IMR-90 (cell line): Measurements from ENCODE around the gene HTR1D. TPM values are rescaled to one million over a fixed set of nuclear protein-coding genes. Genes with fewer than 3 reads are reported as not detected.
"Not testable (repeated sequence)": the region's sequence is repeated elsewhere in the genome, so short reads cannot be mapped to it uniquely, and the experiment has no call there.

Experiments
- ATAC-seq: fragments of 200-7000 bp; cut with Tn5 transposase; 2 replicates; pipeline ENCODE4 v1.9.1; 2020; ENCODE audit warnings: low read depth, mild to moderate bottlenecking, moderate library complexity
- BruUV-seq: library from RNA; stranded (reverse); fragments of 400-500 nt; replicated peaks from 2 replicates; lab custom pipeline; 2021; lab: Mats Ljungman, UMichigan
- CTCF ChIA-PET: fragments of 300-600 bp; formaldehyde crosslinking; extraction: SDS; loops from one replicate; lab custom pipeline; 2021; ENCODE audit warnings: antibody characterized with exemption; lab: Yijun Ruan, JAX
- POLR2A ChIA-PET: fragments of 300-600 bp; sonication (Branson Sonifier 250); formaldehyde crosslinking; loops from one replicate; lab custom pipeline; 2022; ENCODE audit warnings: antibody characterized with exemption; ENCODE audit not compliant: unreplicated experiment; lab: Charles Lee
- DNase-seq: peaks from one replicate; pipeline ENCODE4 v3.0.0; 2013
- H2AFZ ChIP-seq: replicated peaks from 2 replicates; pipeline ENCODE3; 2013; ENCODE audit warnings: low read length, mild to moderate bottlenecking; ENCODE audit not compliant: poor library complexity
- H2AK5ac ChIP-seq: 2 replicates; pipeline ENCODE4 v1.6.1; 2013; ENCODE audit warnings: low read depth, low read length, inconsistent platforms
- H2AK9ac ChIP-seq: replicated peaks from 2 replicates; pipeline ENCODE3; 2013; ENCODE audit warnings: mild to moderate bottlenecking, low read depth, low read length, moderate library complexity; ENCODE audit not compliant: poor library complexity
- H2BK120ac ChIP-seq: 2 replicates; pipeline ENCODE4 v1.6.1; 2013; ENCODE audit warnings: low read depth, low read length, inconsistent platforms
- H2BK15ac ChIP-seq: 3 replicates; pipeline ENCODE4 v1.6.1; 2013; ENCODE audit warnings: low read depth, low read length, inconsistent platforms
- H2BK20ac ChIP-seq: 2 replicates; pipeline ENCODE4 v1.6.1; 2013; ENCODE audit warnings: low read depth, mild to moderate bottlenecking, inconsistent platforms, low read length, moderate library complexity
- H2BK5ac ChIP-seq: 2 replicates; pipeline ENCODE4 v1.6.1; 2013; ENCODE audit warnings: mild to moderate bottlenecking, low read depth, low read length, inconsistent platforms; ENCODE audit not compliant: poor library complexity, severe bottlenecking
- H3K14ac ChIP-seq: replicated peaks from 2 replicates; pipeline ENCODE4 v1.6.1; 2013; ENCODE audit warnings: low read depth, low read length, inconsistent platforms
- H3K18ac ChIP-seq: 2 replicates; pipeline ENCODE4 v1.6.1; 2013; ENCODE audit warnings: low read depth, low read length, control low read depth
- H3K23ac ChIP-seq: 2 replicates; pipeline ENCODE4 v1.6.1; 2013; ENCODE audit warnings: low read depth, low read length, inconsistent platforms
- H3K27ac ChIP-seq: 2 replicates; pipeline ENCODE4 v1.5.1; 2013; ENCODE audit warnings: mild to moderate bottlenecking, control low read depth, low read length; ENCODE audit not compliant: insufficient read depth
- H3K27me3 ChIP-seq: 2 replicates; pipeline ENCODE4 v1.6.1; 2013; ENCODE audit warnings: low read length; ENCODE audit not compliant: control insufficient read depth, insufficient read depth
- H3K36me3 ChIP-seq: 2 replicates; pipeline ENCODE4 v1.6.1; 2013; ENCODE audit warnings: low read length, mixed read lengths; ENCODE audit not compliant: control insufficient read depth, insufficient read depth
- H3K4ac ChIP-seq: 2 replicates; pipeline ENCODE4 v1.6.1; 2013; ENCODE audit warnings: low read depth, low read length, inconsistent platforms
- H3K4me1 ChIP-seq: 2 replicates; pipeline ENCODE4 v1.6.1; 2013; ENCODE audit warnings: low read length, mixed read lengths; ENCODE audit not compliant: control insufficient read depth, insufficient read depth
- H3K4me2 ChIP-seq: 2 replicates; pipeline ENCODE4 v1.6.1; 2013; ENCODE audit warnings: low read depth, mild to moderate bottlenecking, control low read depth, low read length, moderate library complexity
- H3K4me3 ChIP-seq: 2 replicates; pipeline ENCODE4 v1.5.1; 2013; ENCODE audit warnings: low read depth, mild to moderate bottlenecking, control low read depth, low read length, moderate library complexity; ENCODE audit not compliant: insufficient read depth
- H3K56ac ChIP-seq: 2 replicates; pipeline ENCODE4 v1.6.1; 2013; ENCODE audit warnings: low read length, inconsistent platforms; ENCODE audit not compliant: insufficient read depth; ENCODE audit errors: extremely low read depth
- H3K79me1 ChIP-seq, 2 experiments: 2 replicates each; pipeline ENCODE4 v1.6.1; 2013; ENCODE audit warnings: low read length in 2 of 2, inconsistent platforms in 1 of 2, low read depth in 1 of 2
- H3K9ac ChIP-seq: 2 replicates; pipeline ENCODE4 v1.6.1; 2013; ENCODE audit warnings: low read depth, low read length, control low read depth
- H3K9me1 ChIP-seq: 2 replicates; pipeline ENCODE4 v1.6.1; 2013; ENCODE audit warnings: low read length, inconsistent platforms; ENCODE audit not compliant: insufficient read depth
- H3K9me3 ChIP-seq: 2 replicates; pipeline ENCODE4 v1.6.1; 2013; ENCODE audit warnings: low read length; ENCODE audit not compliant: control insufficient read depth, insufficient read depth
- H4K20me1 ChIP-seq: 2 replicates; pipeline ENCODE4 v1.6.1; 2013; ENCODE audit warnings: low read length, inconsistent platforms; ENCODE audit not compliant: insufficient read depth
- H4K5ac ChIP-seq: 2 replicates; pipeline ENCODE4 v1.6.1; 2013; ENCODE audit warnings: mild to moderate bottlenecking, low read depth, low read length, control low read depth
- H4K8ac ChIP-seq, 2 experiments: 2 replicates each; pipeline ENCODE4 v1.6.1; 2013; ENCODE audit warnings: low read depth in 2 of 2, low read length in 2 of 2, control low read depth in 1 of 2, inconsistent platforms in 1 of 2
- H4K91ac ChIP-seq: 2 replicates; pipeline ENCODE4 v1.6.1; 2013; ENCODE audit warnings: low read depth, low read length, inconsistent platforms; ENCODE audit not compliant: insufficient read depth
- MAZ ChIP-seq: IDR thresholded peaks from 2 replicates; pipeline ENCODE4 v1.6.1; 2012; ENCODE audit warnings: low read depth, mild to moderate bottlenecking, low read length, improper control_type of control experiment, moderate library complexity, borderline replicate concordance
- MXI1 ChIP-seq: IDR thresholded peaks from 2 replicates; pipeline ENCODE4 v1.6.1; 2012; ENCODE audit warnings: low read depth, mild to moderate bottlenecking, low read length, moderate library complexity, borderline replicate concordance
- POLR2A ChIP-seq: IDR thresholded peaks from 2 replicates; pipeline ENCODE4 v1.6.1; 2012; ENCODE audit warnings: mild to moderate bottlenecking, low read depth, low read length
- RFX5 ChIP-seq: IDR thresholded peaks from 2 replicates; pipeline ENCODE4 v1.8.0; 2012; ENCODE audit warnings: low read depth, mild to moderate bottlenecking, low read length, moderate library complexity
- WGBS, 2 experiments: methylation state at CpG; one replicate each; pipeline versions ENCODE4 v1.1.5 to v1.1.7; 2013; ENCODE audit warnings: missing lambda C conversion rate in 2 of 2; ENCODE audit not compliant: insufficient read length in 1 of 2; ENCODE audit errors: extremely low coverage in 2 of 2; 5-methylcytosine and 5-hydroxymethylcytosine counted together
- dilution Hi-C: fragments of 300-500 bp; cut with HindIII; formaldehyde crosslinking; loops from one replicate; pipeline ENCODE4 v1.14.3; 2018; ENCODE audit warnings: low sequenced_read_pairs; ENCODE audit not compliant: unreplicated experiment
- in situ Hi-C: fragments of 300-500 bp; cut with MboI; formaldehyde crosslinking; loops from 3 replicates; pipeline ENCODE4 v1.14.3; 2019; ENCODE audit warnings: low sequenced_read_pairs, inconsistent platforms, mixed read lengths
- intact Hi-C: fragments of 100-400 bp; cut with micrococcal nuclease; formaldehyde crosslinking; loops from 2 replicates; pipeline ENCODE4 v1.10.0; 2022
- polyA plus RNA-seq, 3 experiments: library from polyadenylated mRNA; depleted of rRNA; stranded (reverse); fragments of >200 nt; gene quantifications; 2 replicates each; pipeline ENCODE4 v1.2.3, GENCODE V29; 2012; ENCODE audit warnings: low replicate concordance in 1 of 3
- total RNA-seq: library from RNA; depleted of rRNA; stranded (reverse); fragments of >200 nt; gene quantifications from 2 replicates; pipeline ENCODE4 v1.2.3, GENCODE V29; 2012

HTR1D gene
- total and polyA plus RNA-seq, 2 of the 4 experiments (the other 2 are of a cell fraction), result 0.03 to 0.18 TPM

- TF ChIP-seq POLR2A, result no peak
- TF ChIP-seq MXI1, result no peak
- no peak for TF ChIP-seq RFX5
- TF ChIP-seq MAZ, result no peak
Observed at GRCh38 chr1:23263380-23263887, 46.1 kb upstream of the HTR1D start (continued).

GRCh38 chr1:23258082-23258481 lies 40.8 kb upstream of the HTR1D start:
- H3K4ac ChIP-seq, DNase-seq, CTCF ChIA-PET, H3K4me1 ChIP-seq, H2BK120ac ChIP-seq, H4K8ac ChIP-seq, H3K14ac ChIP-seq, H4K20me1 ChIP-seq, H3K9me3 ChIP-seq, H3K4me2 ChIP-seq, H2AK5ac ChIP-seq, ATAC-seq, dilution Hi-C loops, H2AK9ac ChIP-seq, H2AFZ ChIP-seq, H3K23ac ChIP-seq, POLR2A ChIA-PET, BruUV-seq, H3K9me1 ChIP-seq, intact Hi-C loops, H3K79me1 ChIP-seq, H3K4me3 ChIP-seq, H4K5ac ChIP-seq, H3K27ac ChIP-seq, H3K9ac ChIP-seq, H3K18ac ChIP-seq, H4K91ac ChIP-seq, H2BK5ac ChIP-seq, H2BK20ac ChIP-seq, in situ Hi-C loops, H3K27me3 ChIP-seq, H3K36me3 ChIP-seq, H2BK15ac ChIP-seq, H3K56ac ChIP-seq: not testable (repeated sequence)
- WGBS, 2 experiments, result no CpG with 5 or more reads among the region's 2 CpGs

- H2BK5ac ChIP-seq, CTCF ChIA-PET: not testable (repeated sequence)
- WGBS, 2 experiments, result 98% methylated on average over 11 of the region's 34 CpGs; no CpG with 5 or more reads in 1 of the 2 experiments
Observed at GRCh38 chr1:23257371-23257770, 40.1 kb upstream of the HTR1D start.

More at GRCh38 chr1:23257371-23257770, 40.1 kb upstream of the HTR1D start:
- H2BK20ac ChIP-seq, H3K9me1 ChIP-seq, H3K23ac ChIP-seq, H3K27me3 ChIP-seq, H3K18ac ChIP-seq, BruUV-seq, H3K27ac ChIP-seq, H3K4me1 ChIP-seq, H3K79me1 ChIP-seq, H2BK120ac ChIP-seq, ATAC-seq, H2AFZ ChIP-seq, H2BK15ac ChIP-seq, intact Hi-C loops, POLR2A ChIA-PET, H2AK5ac ChIP-seq, DNase-seq, H3K9me3 ChIP-seq, H4K20me1 ChIP-seq, H4K5ac ChIP-seq, H4K8ac ChIP-seq, H3K14ac ChIP-seq, in situ Hi-C loops, H3K36me3 ChIP-seq, H3K4ac ChIP-seq, H4K91ac ChIP-seq, dilution Hi-C loops, H3K4me2 ChIP-seq, H3K9ac ChIP-seq, H2AK9ac ChIP-seq, H3K4me3 ChIP-seq, H3K56ac ChIP-seq: not testable (repeated sequence)
